K562 (cell line): ENCODE measurements around the gene PLSCR3. TPM values are rescaled to one million over a fixed set of nuclear protein-coding genes. Genes with fewer than 3 reads are reported as not detected.
A peak's percentile ranks its signal among the peaks of the same experiment; 100 is the strongest.

ENCODE experiments used
- ATAC-seq: fragments of 200-7000 bp; cut with Tn5 transposase; 3 replicates; pipeline ENCODE4 v1.9.1; 2020; ENCODE audit warnings: moderate library complexity
- BruUV-seq: library from RNA; stranded (reverse); fragments of 400-500 nt; replicated peaks from 2 replicates; lab custom pipeline; 2021; lab: Mats Ljungman, UMichigan
- CTCF ChIA-PET: fragments of 300-600 bp; formaldehyde crosslinking; extraction: SDS; loops from one replicate; lab custom pipeline; 2021; ENCODE audit warnings: low intra/inter-chr PET ratio; lab: Yijun Ruan, JAX
- POLR2A ChIA-PET: fragments of 300-600, 350-650 bp; sonication (Branson Sonifier 250); formaldehyde crosslinking; extraction: SDS; loops from one replicate; lab custom pipeline; 2021; ENCODE audit warnings: antibody characterized with exemption, inconsistent platforms; lab: Yijun Ruan, JAX
- DNase-seq, 4 experiments: peaks; one replicate each; pipeline versions ENCODE4 v3.0.0 to v3.0.0-alpha.2; 2011 to 2018; ENCODE audit warnings: low spot score in 3 of 4, mixed read lengths in 3 of 4; ENCODE audit errors: extremely low read depth in 1 of 4
- FAIRE-seq: peaks from 2 replicates; lab custom pipeline; 2011; peaks lifted over from hg19 to GRCh38; lab: Jason Lieb, UNC
- H2AFZ ChIP-seq: 2 replicates; pipeline ENCODE4 v1.6.0; 2011; ENCODE audit warnings: low read depth, low read length, control low read depth, inconsistent platforms
- H3K27ac ChIP-seq: fragments of 200-600 bp; 3 replicates; pipeline ENCODE4 v1.8.0; 2011; ENCODE audit warnings: low read depth, mild to moderate bottlenecking, control low read depth, inconsistent platforms, low read length, moderate library complexity, mixed read lengths; ENCODE audit errors: extremely low read depth
- H3K27me3 ChIP-seq, 2 experiments: fragments of 300-600 bp in 1 of 2; 2 replicates in 1 of 2; 3 replicates in 1 of 2; pipeline versions ENCODE4 v1.6.0 to v1.8.0; 2011; ENCODE audit warnings: inconsistent platforms in 2 of 2, low read length in 2 of 2, mild to moderate bottlenecking in 1 of 2, mixed read lengths in 1 of 2, moderate library complexity in 1 of 2; ENCODE audit not compliant: control insufficient read depth in 2 of 2, insufficient read depth in 2 of 2
- H3K36me3 ChIP-seq: fragments of 300-600 bp; 3 replicates; pipeline ENCODE4 v1.8.0; 2011; ENCODE audit warnings: mild to moderate bottlenecking, low read length, inconsistent platforms; ENCODE audit not compliant: control insufficient read depth, insufficient read depth
- H3K4me1 ChIP-seq, 2 experiments: fragments of 200-600 bp in 1 of 2; replicated peaks in 1 of 2; 2 replicates in 1 of 2; 3 replicates in 1 of 2; pipeline versions ENCODE4 v1.5.1 to v1.8.0; 2011; ENCODE audit warnings: inconsistent platforms in 2 of 2, low read length in 2 of 2, mild to moderate bottlenecking in 1 of 2, mixed read lengths in 1 of 2, moderate library complexity in 1 of 2; ENCODE audit not compliant: control insufficient read depth in 2 of 2, insufficient read depth in 2 of 2
- H3K4me2 ChIP-seq: 2 replicates; pipeline ENCODE4 v1.6.1; 2011; ENCODE audit warnings: low read length, control low read depth, inconsistent platforms, mixed read lengths; ENCODE audit not compliant: insufficient read depth
- H3K4me3 ChIP-seq: fragments of 200-600 bp; sonication (generic), shearing (Covaris generic); 2 replicates; pipeline ENCODE4 v1.5.1; 2016; ENCODE audit warnings: control low read depth, inconsistent platforms
- H3K79me2 ChIP-seq: fragments of 200-600 bp; 3 replicates; pipeline ENCODE4 v1.8.0; 2011; ENCODE audit warnings: low read length, inconsistent platforms; ENCODE audit not compliant: control insufficient read depth, insufficient read depth
- H3K9ac ChIP-seq, 2 experiments: 2 replicates each; pipeline versions ENCODE4 v1.6.0 to v1.6.1; 2011; ENCODE audit warnings: low read depth in 2 of 2, low read length in 2 of 2, control low read depth in 1 of 2, inconsistent platforms in 1 of 2, mild to moderate bottlenecking in 1 of 2, mixed read lengths in 1 of 2; ENCODE audit not compliant: insufficient read depth in 1 of 2
- H3K9me1 ChIP-seq: one replicate; pipeline ENCODE4 v1.6.0; 2011; ENCODE audit warnings: inconsistent platforms, mild to moderate bottlenecking, low read length, moderate library complexity; ENCODE audit not compliant: control insufficient read depth, insufficient read depth
- H3K9me3 ChIP-seq: replicated peaks from 2 replicates; pipeline ENCODE4 v1.5.1; 2011; ENCODE audit warnings: low read depth, low read length, inconsistent platforms; ENCODE audit not compliant: control insufficient read depth, insufficient read depth
- H4K20me1 ChIP-seq: replicated peaks from 2 replicates; pipeline ENCODE4 v1.6.1; 2011; ENCODE audit warnings: low read length, inconsistent platforms, mixed read lengths; ENCODE audit not compliant: control insufficient read depth, insufficient read depth
- KDM5B ChIP-seq: fragments of 200-600 bp; sonication (generic); IDR thresholded peaks from 2 replicates; pipeline ENCODE4 v1.6.1; 2012; ENCODE audit warnings: low read depth, mild to moderate bottlenecking, moderate library complexity, low read length, control low read depth, inconsistent platforms; ENCODE audit not compliant: insufficient replicate concordance
- PHB2 ChIP-seq: fragments of 450-650 bp; IDR thresholded peaks from 2 replicates; pipeline ENCODE4 v1.6.1; 2017; ENCODE audit warnings: low read depth
- POLR2G ChIP-seq: fragments of 200-400 bp; formaldehyde crosslinking; IDR thresholded peaks from 2 replicates; pipeline ENCODE4 v1.6.1; 2017; ENCODE audit warnings: low read depth, mild to moderate bottlenecking, antibody characterized with exemption, low read length, moderate library complexity
- TRIM28 ChIP-seq: fragments of 450-650 bp; IDR thresholded peaks from 2 replicates; pipeline ENCODE4 v1.6.1; 2017
- ZNF717 ChIP-seq: fragments of 250-450 bp; sonication (Bioruptor Pico); IDR thresholded peaks from 2 replicates; pipeline ENCODE4 v1.5.0; 2021
- WGBS: fragments of 100-300 bp; shearing (Covaris generic); methylation state at CpG from one replicate; pipeline ENCODE4 v1.1.6; 2016; ENCODE audit warnings: low coverage, mixed read lengths; ENCODE audit not compliant: insufficient coverage; ENCODE audit errors: missing lambda C conversion rate; 5-methylcytosine and 5-hydroxymethylcytosine counted together
- in situ Hi-C: fragments of 300-500 bp; cut with MboI; formaldehyde crosslinking; loops from 4 replicates; pipeline ENCODE4 v1.15.0; 2018; ENCODE audit warnings: inconsistent platforms, mixed read lengths
- intact Hi-C: fragments of 100-400 bp; cut with micrococcal nuclease; formaldehyde crosslinking; loops from 2 replicates; pipeline ENCODE4 v1.14.2; 2022
- polyA plus RNA-seq, 8 experiments: library from polyadenylated mRNA; depleted of rRNA in 4 of 8; stranded (reverse) in 5 of 8; unstranded in 3 of 8; fragments of >200 nt; fragmentation: Nextera tagmentation in 2 of 8; fragmentation: Illumina TruSeq in 1 of 8; extraction: Ambion mirVana in 2 of 8; extraction: Trizol in 1 of 8; gene quantifications; 2 replicates each; pipeline versions ENCODE4 v1.2.1 to v1.2.3, GENCODE V29; 2011 to 2014; ENCODE audit warnings: inconsistent platforms in 1 of 8, missing spikeins in 1 of 8
- total RNA-seq, 7 experiments: library from RNA; depleted of rRNA in 6 of 7; stranded (reverse); fragments of >200 nt in 6 of 7; fragmentation: Illumina TruSeq in 2 of 7; extraction: Trizol in 2 of 7; gene quantifications; 2 replicates each; pipeline versions ENCODE4 v1.2.1 to v1.2.3, GENCODE V29; 2011 to 2021; ENCODE audit warnings: low replicate concordance in 1 of 7
- TF ChIP-seq, protein P1 (sequence below): fragments of 250-450 bp; sonication (Bioruptor Pico); IDR thresholded peaks from 2 replicates; pipeline ENCODE4 v1.5.0; 2022; ENCODE audit warnings: mild to moderate bottlenecking

PLSCR3 gene
- total and polyA plus RNA-seq, 9 of the 15 experiments (the other 6 are each of a cell fraction or from before 2014, with no cell fraction given) = 3.2 to 16.8 (median 4.5) TPM

DNA sequence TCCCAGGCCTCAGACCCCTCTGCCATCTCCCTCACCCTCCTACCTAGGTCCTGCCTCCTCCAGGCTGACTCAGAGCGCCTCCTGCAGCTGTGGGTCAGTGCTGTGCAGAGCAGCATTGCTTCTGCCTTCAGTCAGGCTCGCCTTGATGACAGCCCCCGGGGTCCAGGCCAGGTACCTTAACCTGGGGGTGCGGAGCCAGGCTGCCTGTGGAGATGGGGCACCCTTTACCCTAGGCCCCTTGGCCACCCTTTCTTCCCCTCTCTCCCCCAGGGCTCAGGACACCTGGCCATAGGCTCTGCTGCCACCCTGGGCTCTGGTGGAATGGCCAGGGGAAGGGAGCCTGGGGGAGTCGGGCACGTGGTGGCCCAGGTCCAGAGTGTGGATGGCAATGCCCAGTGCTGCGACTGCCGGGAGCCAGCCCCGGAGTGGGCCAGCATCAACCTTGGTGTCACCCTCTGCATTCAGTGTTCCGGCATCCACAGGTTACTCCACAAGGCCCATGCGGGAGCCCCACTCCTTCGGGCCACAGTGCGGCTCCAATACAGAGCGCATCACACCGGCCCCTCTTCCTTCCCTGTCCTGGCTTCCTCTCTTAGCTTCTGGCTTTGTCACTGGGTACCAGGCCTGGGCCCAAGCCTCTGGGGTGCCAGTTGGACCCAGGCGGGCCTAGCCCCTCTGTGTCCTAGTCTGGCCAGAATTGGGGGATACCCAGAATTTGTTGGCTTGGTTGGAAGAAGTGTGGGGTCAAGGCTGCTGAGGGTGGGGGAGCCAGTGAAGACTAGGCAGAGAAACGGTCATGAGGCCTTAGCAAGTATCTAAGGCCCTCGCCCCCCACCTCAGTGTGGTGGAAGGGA, 47.3 kb downstream of the PLSCR3 start:
- no peaks in the 10 kb centered on the region for H3K27me3 ChIP-seq
- H3K27ac ChIP-seq = no peak overlapping the region
- TF ChIP-seq KDM5B = peak; percentile 2
- TF ChIP-seq, protein P1, sequence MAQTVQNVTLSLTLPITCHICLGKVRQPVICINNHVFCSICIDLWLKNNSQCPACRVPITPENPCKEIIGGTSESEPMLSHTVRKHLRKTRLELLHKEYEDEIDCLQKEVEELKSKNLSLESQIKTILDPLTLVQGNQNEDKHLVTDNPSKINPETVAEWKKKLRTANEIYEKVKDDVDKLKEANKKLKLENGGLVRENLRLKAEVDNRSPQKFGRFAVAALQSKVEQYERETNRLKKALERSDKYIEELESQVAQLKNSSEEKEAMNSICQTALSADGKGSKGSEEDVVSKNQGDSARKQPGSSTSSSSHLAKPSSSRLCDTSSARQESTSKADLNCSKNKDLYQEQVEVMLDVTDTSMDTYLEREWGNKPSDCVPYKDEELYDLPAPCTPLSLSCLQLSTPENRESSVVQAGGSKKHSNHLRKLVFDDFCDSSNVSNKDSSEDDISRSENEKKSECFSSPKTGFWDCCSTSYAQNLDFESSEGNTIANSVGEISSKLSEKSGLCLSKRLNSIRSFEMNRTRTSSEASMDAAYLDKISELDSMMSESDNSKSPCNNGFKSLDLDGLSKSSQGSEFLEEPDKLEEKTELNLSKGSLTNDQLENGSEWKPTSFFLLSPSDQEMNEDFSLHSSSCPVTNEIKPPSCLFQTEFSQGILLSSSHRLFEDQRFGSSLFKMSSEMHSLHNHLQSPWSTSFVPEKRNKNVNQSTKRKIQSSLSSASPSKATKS = no peak
- no peak for TF ChIP-seq PHB2
- TF ChIP-seq POLR2G = peak; percentile 49; the same call in 1 of the 2 replicates
- TF ChIP-seq TRIM28 = no peak
- no peak for TF ChIP-seq ZNF717
- H3K9me1 ChIP-seq = no peaks in the 10 kb centered on the region
- CTCF ChIA-PET = interaction anchor here (3.8 kb wide), 1 partner anchor 66 kb away, joined by 32 read pairs; the partner anchor contains the start of gene SLC2A4
- no peaks in the 10 kb centered on the region for H3K9me3 ChIP-seq
- BruUV-seq = no TSS peak
- POLR2A ChIA-PET = interaction anchor here (0.7 to 4.6 kb wide), 2 partner anchors 11 to 311 kb away, joined by 3 to 15 read pairs; partner anchors contain the start of gene ACAP1
- WGBS = 48% methylated on average over 8 of the region's 18 CpGs
- ATAC-seq (no peak), DNase-seq (no peak), FAIRE-seq (no peak)
- in situ Hi-C loops (no loop called here), intact Hi-C loops (no loop called here)
- H3K79me2 ChIP-seq = peaks cover 8% of the 10 kb centered on the region
- no peak overlapping the region for H3K9ac ChIP-seq
- no peak overlapping the region for H3K4me3 ChIP-seq
- H3K4me2 ChIP-seq = no peak overlapping the region
- H2AFZ ChIP-seq = no peak overlapping the region
- H4K20me1 ChIP-seq = no peaks in the 10 kb centered on the region
- H3K36me3 ChIP-seq = no peaks in the 10 kb centered on the region
- peaks cover 3 to 55% of the 10 kb centered on the region in 2 experiments; a peak in 3 of 5 replicates for H3K4me1 ChIP-seq
